GM18505 (cell line): Measurements from ENCODE around the gene ADAMTS1.

Source experiments
- ATAC-seq: cut with Tn5 transposase; IDR thresholded peaks from one replicate; pipeline ENCODE4 v1.9.1; 2021; ENCODE audit not compliant: unreplicated experiment
- POLR2A ChIP-seq: IDR thresholded peaks from 4 replicates; pipeline ENCODE4 v1.6.1; 2011; ENCODE audit warnings: borderline replicate concordance; ENCODE audit not compliant: insufficient read depth, insufficient read length; ENCODE audit errors: extremely low read depth

The ADAMTS1 gene

GRCh38 chr21:26835714-26836265, 9.4 kb downstream of the ADAMTS1 start:
- TF ChIP-seq POLR2A = no peak
- ATAC-seq = no peak

GRCh38 chr21:26835027-26835713, 10.0 kb downstream of the ADAMTS1 start:
- no peak for ATAC-seq
- TF ChIP-seq POLR2A = no peak

DNA sequence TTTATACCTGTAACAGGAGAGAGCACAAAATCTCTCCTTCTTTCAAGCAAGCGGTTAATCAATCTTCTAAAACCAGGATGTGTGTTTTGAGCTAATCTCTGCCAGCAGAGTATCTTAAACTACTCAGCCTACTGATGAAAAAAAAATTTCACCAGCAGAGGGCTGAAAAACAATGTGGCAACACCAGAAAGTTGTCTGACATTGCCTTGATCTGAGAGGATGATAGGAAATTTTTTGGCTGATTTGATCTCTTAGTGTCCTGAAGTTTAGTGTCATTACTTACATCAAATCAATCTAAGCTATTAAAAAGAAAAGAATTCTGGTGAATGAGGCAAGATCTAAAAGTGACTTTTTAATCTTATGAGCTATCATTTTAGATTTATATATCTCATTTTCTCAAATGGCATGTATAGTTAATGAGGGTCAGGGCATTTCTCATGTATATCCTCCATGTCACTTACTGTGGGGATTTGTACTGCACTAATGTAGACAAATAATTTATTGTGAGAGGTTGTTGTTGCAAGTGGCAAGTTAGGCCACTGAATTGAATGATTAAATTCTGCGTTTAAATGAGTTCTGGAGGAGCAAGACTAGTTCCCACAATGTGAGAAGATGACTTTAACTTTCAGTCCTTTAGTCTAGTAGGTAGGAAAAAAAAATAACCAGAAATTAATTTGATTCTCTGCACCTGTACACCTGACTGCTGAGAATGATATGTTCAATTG, 10.9 kb downstream of the ADAMTS1 start:
- no peak for ATAC-seq
- no peak for TF ChIP-seq POLR2A

GRCh38 chr21:26833460-26833939, 11.7 kb downstream of the ADAMTS1 start:
- no peak for TF ChIP-seq POLR2A
- no peak for ATAC-seq

DNA sequence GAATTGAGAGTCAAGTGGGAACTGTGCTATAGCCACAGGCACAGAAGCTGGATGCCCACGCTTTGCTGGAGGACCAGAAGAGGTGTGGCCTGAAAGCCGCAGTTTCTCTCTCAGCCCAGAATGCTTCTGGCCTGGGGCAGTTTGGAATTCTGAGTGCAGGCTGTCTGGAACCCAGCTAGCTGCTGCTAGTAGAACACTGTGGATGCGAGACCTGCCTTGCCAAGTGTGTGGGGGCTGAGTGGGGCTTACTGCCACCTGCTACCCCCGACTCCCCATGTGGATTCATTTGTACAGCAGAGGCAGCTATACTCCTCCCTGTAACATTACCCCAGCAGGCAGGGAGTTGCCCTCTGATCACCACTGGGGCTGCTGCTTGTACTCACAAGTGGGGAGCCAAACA, 12.2 kb downstream of the ADAMTS1 start:
- no peak for TF ChIP-seq POLR2A
- ATAC-seq = no peak

- no peak for ATAC-seq
- TF ChIP-seq POLR2A = no peak
Observed at GRCh38 chr21:26832546-26832945, 12.7 kb downstream of the ADAMTS1 start.

DNA sequence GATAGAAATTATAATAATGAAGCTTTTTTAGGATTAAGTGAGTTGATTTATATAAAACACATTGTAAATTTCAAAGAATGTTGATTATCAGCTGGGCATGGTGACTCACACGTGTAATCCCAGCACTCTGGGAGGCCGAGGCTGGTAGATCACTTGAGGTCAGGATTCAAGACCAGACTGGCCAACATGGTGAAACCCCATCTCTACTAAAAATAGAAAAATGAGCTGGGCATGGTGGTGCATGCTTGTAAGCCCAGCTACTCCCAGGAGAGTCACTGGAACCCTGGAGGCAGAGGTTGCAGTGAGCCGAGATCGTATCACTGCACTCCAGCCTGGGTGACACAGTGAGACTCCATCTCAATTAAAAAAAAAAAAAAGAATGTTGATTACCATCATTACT, 18.4 kb downstream of the ADAMTS1 start:
- no peak for ATAC-seq
- TF ChIP-seq POLR2A = no peak

DNA sequence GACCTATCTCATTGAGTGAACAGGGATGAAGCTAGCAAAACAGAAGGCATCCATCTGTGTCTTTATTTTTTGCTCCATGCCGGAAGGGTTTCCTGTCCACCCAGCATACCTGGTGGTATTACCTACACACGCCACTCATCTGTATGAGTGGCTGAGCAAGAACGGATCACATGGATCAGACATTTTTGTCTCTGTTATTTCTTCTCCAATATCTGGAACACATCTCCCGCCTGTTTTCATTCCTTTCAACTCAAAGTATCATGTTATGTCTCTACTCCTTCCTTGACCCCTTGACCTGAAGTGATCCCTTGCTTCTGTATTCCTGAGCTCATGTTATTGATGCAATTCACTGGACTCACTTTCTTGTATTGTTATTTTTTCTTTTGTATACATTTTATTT, 24.7 kb downstream of the ADAMTS1 start:
- ATAC-seq = no peak
- TF ChIP-seq POLR2A = no peak

DNA sequence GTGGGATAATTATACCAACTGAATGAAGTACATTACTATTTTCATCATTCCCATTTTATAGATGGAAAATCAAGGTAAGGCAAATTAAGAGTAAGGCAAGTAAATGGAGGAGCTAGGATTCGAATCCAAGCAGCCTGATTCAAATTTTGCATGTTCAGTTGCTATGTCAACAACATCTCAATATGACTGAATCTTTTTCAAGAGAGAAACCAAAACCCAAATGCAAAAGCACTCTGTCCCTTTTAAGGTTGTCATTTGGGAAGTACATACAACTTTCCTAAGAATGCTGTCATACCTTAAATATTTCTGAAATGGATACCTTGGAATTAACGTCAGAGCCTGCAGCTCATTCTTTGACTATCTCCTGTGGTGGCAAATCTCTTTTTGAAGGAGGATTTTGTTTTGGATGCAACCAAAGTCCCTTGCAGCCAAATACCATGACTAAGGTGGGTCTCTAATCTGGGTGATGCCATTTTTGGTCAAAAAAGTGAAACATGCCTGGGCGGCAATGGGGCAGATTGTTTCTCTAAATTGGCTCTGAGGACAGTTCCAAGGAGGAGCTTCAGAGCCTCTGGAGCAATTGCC, 25.4 kb downstream of the ADAMTS1 start:
- no peak for ATAC-seq
- TF ChIP-seq POLR2A = no peak

DNA sequence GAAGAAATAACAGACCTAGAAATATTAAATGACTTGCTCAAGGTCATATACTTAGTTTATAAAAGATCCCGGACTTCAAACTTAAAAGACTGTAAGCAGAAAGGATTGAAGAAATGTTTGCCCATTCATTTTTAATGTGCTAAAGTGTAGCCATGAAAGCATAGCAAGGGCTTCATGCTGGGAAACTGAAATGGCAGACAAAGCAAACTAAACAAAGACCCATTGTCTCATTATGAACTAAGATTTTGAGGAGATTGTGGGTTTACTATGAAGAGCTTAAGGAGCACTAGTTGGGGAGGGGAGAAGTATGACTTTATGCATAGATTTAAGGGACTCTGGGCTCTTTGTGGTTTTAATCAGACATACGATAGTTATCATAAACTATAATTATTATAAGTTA, 26.3 kb downstream of the ADAMTS1 start:
- TF ChIP-seq POLR2A = no peak
- no peak for ATAC-seq

GRCh38 chr21:26815197-26815596, 30.0 kb downstream of the ADAMTS1 start:
- no peak for TF ChIP-seq POLR2A
- no peak for ATAC-seq

DNA sequence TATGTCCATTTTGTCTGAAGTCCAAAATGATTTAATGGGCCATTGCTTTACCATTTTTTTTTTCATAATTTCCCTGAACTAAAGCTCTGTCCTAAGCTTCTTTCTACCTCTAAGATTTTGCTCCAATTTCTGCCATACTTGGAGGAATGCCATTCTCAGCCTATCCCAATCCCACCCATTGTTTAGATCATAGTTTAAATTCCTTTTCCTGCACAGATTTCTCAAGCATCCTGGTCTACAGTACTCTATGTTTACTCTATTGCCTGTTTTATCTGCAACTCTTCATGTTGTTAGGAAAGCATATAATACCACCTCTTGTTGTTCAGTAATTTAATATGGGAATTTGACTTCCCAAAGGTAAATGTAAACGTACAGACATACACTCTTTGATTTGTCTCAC, 30.8 kb downstream of the ADAMTS1 start:
- ATAC-seq = no peak
- no peak for TF ChIP-seq POLR2A

DNA sequence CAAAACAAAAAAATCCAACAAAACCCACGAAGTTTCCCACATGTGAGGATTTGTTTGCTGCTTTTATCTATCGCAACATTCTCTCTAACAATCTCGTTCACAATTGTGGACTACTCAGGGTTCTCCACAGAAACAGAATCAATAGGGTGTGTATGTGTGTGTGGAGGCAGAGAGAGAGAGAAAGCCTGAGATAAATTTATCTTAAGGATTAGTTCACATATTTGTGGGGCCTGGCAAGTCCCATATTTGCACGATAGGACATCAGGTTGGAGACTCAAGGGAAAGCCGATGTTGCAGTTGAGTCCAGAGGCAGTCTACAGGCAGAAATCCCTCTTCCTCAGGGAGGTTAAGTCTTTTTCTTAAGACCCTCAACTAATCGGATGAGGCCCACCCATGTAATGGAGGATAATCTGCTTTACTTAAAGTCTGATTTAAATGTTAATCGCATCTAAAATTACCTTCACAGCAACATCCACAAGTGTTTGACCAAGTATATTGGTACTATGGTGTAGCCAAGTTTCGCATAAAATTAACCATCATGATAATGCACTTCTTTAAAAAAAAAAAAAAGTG, 31.7 kb downstream of the ADAMTS1 start:
- no peak for ATAC-seq
- no peak for TF ChIP-seq POLR2A
